ENCODE measurements around the gene IPP.
"Not testable (repeated sequence)": the region's sequence is repeated elsewhere in the genome, so short reads cannot be mapped to it uniquely, and the experiment has no call there.

IPP gene

GRCh38 chr1:45739137-45739536 lies 11.3 kb downstream of the IPP start:
- no peak for DNase-seq

DNA sequence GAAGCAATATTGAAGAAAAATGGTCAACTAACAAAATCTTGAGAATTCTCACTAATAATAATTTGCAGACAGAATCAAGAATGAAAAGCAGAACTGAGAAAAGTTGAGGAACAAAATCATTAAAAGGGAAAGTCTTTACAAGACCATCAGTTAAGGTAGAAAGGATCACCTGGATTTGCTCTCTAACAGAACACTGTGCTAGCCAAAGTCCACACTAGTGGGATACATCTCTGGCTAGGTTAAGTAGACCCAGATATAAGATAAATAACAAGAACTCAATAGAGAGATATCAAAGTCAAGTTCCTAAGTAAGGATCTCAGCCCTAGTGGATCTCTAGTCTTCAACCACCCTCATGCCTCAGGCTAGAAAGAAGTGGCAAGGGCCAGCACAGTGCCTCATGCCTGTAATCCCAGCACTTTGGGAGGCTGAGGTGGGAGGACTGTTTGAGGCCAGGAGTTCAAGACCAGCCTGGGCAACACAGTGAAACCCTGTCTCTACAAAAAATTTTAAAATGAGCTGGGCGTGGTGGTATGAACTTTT lies 19.6 kb downstream of the IPP start:
- no peak for DNase-seq

DNA sequence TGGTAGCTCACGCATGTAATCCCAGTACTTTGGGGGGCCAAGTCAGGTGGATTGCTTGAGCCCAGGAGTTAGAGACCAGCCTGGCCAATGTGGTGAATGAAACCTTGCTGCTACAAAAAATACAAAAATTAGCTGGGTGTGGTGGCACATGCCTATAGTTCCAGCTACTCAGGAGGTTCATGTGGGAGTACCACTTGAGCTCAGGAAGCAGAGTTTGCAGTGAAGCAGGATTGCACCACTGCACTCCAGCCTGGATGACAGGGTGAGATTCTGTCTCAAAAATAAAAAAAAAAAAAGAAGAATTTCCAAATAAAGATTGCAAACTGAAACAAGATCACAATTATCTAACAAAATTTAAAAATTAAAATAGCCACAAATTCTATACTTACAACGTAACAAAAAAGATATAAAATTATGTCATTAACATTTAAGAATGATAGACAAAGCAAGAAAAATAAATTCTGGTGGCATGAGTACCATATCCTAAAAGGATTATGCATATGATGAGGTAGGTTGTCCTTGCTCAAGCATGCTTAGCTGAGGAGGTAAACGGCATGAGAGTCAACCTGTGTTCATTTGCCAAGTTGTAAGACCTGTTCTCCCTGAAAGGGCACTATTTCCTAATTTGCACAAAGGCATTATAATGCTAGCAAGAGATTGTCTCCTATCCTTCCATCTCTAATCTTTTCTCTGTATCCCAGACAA lies 20.2 kb downstream of the IPP start:
- DNase-seq, result no peak

GRCh38 chr1:45726007-45726406 lies 24.4 kb downstream of the IPP start:
- DNase-seq, result not testable (repeated sequence)

DNA sequence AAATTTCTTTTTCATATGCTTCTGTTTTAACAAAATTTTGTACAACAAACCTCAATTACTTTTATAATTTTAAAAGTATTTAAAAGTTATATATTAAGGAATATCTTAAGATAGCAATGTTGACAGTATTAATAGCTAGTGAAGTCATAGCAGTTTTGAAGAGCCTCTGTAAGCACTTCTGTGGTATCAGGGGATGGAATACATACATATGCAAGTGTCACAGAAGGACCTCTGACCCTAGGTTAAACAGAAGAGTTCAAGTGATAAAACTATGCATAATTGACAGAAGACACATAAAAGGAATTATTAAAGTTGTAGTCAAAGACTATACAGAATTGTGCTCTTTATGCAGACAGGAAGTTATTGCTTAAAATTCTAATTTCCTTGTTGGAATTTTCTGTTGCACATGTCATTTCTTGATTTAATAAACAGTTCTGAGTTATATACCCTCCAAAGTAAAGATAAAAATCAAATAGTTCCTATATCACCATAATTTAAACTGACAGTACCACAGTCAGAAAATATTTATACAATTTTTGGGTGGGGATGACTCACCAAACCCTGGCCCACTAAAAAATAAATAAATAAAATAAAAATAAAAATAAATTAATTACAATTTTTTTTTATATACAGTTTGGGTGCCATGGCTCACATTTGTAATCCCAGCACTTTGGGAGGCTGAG lies 27.1 kb downstream of the IPP start:
- DNase-seq, result no peak

DNA sequence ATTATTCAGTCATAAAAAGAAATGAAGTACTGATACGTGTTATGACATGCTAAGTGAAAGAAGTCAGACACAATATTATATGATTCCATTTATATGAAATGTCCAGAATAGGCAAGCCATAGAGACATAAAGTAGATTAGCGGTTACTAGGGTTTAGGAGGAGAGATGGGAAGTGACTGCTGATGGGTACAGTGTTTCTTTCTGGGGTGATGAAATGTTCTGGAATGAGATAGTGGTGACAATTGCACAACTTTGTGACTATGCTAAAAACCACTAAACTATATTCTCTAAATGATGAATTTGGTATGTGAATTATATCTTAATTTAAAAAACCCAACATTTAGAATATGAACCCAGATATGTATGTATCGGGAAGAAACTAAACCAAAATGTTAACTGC lies 27.6 kb downstream of the IPP start:
- no peak for DNase-seq

GRCh38 chr1:45721207-45721606 lies 29.2 kb downstream of the IPP start:
- no peak for DNase-seq

GRCh38 chr1:45718289-45718688 lies 32.2 kb downstream of the IPP start:
- DNase-seq, result no peak

GRCh38 chr1:45717386-45717785 lies 33.1 kb downstream of the IPP start:
- DNase-seq, result not testable (repeated sequence)

DNA sequence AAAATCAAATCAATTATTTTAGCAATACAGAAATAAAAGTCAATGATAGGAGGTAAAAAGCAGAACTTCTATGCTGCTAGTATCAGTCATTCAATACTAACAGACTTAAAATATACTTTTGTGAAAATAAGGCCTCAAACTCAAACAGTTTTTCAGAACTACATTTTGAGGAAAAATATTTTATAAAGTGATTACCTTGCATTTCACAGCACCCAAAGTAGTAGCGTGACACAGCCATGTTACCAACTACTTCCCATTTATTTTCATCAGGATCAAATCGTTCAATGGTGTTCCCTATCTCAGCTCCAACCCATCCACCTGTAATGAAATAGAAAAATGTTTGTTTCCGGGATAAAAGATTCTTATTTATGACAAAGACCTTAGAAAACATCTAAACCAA lies 33.8 kb downstream of the IPP start:
- DNase-seq, result no peak

- no peak for DNase-seq
Observed at GRCh38 chr1:45713711-45714110, 36.7 kb downstream of the IPP start.

DNA sequence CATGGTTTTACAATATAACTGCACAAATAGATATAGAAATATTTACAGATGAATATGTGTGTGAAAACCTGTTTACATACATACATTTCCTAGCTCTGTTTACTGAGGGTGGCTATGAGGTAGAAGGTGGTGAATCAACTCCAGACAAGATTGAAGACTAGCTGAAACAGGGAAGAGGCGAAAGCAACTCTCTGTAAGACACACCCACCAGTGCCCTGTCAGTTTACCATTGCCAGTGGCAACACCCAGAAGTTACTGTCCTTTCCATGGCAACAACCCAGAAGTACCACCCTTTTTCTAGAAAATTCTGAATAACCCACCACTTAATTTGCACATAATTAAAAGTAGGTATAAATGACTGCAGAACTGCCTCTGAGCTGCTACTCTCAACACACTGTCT lies 45.8 kb downstream of the IPP start:
- no peak for DNase-seq

DNA sequence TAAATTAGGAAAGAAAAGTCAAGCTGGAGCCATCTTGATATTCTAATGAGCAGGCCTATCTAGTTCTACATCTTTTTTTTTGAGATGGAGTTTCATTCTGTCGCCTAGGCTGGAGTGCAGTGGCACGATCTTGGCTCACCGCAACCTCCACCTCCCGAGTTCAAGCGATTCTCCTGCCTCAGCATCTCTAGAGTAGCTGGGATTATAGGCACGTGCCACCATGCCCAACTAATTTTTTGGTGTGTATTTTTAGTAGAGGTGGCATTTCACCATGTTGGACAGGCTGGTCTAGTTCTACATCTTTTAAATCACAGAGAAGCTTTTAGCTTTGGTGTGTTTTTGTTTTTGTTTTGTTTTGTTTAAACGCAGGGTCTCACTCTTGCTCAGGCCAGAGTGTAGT lies 55.6 kb downstream of the IPP start:
- DNase-seq, result no peak

DNA sequence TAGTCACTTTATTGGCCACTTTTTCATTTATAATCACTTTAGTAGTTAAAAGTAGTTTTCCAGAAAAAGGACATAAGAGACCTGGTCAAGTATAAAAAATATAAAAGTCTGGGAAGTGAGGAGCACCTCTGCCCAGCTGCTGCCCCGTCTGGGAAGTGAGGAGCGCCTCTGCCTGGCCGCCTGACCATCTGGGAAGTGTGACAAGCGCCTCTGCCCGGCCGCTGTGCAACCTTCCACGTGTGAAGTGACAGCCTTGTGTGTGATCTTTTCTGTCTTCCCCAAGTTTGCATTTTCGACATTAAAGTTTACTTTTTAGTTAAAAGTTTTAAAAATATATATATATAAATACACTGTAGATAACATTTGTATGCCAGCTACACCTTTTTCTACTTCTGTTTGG lies 56.6 kb downstream of the IPP start:
- DNase-seq, result not testable (repeated sequence)

- peak; percentile 90 for DNase-seq
Observed at GRCh38 chr1:45687754-45688740, 62.4 kb downstream of the IPP start, which contains the start of gene TMEM69. TSS of gene TMEM69 (plus strand) at chr1:45688181. CDS start at chr1:45691069, 2,888 bp downstream.

DNA sequence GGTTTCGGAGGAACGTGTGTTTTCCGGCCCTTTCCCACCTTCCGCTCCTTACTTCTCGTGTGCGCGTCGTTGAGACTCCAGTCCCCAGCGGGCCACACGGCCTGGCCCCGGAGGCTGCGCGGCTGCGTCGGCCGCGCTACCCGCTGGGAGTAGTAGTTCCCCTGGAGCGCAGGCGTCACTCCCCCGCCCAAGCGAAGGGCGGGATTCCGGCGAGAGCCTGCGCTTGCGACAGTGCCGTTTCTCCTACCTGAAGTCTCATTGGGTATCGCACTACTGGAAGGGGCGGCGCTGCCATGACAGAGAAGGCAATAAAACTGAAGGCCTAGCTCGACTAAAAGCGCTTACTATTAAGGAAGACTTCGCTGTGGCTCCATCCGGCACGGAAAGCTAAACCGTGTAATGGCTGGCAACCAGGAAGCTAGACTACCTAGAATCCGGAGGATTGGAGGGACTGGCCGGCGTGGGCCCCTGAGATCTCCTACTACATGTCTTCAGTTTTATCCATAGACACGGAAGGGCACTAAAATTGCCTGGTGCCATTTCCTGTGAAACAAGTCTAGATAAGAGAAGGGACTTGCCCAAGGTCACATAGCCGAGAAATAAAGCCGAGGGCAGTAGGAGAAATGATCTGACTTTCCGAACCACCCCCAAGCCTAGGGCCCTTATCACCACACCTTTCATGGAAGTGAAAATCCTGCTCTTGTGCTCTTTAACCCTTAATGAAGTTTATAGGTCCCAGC lies 63.3 kb downstream of the IPP start:
- DNase-seq, result peak; percentile 99

DNA sequence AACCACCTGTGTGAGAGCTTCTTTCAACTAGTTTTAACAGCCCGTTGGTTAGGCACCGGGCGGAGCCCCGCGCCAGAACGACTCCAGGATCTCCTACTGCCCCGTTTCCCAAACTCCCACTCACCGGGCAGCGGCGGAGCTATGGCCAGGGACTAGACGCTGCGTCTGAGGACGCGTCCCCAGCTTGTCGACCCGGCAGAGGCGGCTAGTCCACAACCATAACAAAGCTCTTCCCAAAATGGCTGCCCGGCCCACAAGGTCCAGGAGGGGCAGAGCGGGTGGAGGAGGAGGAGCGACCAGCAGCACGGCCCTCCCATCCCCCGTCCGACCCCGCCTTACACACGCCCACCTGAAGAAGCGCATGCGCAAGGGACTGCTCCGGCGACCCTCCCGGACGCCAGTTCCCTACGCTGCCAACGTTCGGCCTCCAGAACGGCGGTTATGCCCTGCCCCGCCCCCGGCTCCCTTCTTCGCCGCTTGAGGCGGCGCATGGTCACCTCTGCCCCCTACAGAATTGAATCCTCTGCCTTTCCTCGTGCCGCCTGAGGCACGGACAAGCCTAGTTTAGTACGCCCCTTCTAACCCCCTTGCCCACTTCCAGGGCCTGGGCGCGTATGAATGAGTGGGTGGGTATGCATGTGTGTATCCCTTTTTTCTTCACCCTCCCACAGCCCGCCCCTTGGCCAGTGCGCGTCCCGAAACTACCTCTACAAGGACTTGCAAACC lies 64.0 kb downstream of the IPP start, which contains the start of gene GPBP1L1:
GPBP1L1 (minus strand) TSS at position 246 of the 726 bp plus-strand sequence. CDS start 27,446 bp downstream, outside the sequence.
- DNase-seq, result peak; percentile 99

DNA sequence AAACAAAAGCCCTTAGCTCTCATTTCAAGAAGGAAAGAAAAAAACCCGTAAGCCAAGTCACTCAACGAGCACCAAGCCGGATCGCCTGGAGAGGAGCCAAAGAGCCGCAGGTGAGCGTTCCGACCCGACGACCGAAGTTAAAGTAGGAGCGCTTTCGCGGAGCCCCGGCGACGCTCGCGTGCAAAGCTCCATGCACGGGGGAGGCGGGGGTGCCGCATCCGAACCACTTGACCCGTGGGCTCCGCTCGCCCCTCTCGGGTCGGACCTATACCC lies 64.5 kb downstream of the IPP start:
- DNase-seq, result peak; percentile 46

DNA sequence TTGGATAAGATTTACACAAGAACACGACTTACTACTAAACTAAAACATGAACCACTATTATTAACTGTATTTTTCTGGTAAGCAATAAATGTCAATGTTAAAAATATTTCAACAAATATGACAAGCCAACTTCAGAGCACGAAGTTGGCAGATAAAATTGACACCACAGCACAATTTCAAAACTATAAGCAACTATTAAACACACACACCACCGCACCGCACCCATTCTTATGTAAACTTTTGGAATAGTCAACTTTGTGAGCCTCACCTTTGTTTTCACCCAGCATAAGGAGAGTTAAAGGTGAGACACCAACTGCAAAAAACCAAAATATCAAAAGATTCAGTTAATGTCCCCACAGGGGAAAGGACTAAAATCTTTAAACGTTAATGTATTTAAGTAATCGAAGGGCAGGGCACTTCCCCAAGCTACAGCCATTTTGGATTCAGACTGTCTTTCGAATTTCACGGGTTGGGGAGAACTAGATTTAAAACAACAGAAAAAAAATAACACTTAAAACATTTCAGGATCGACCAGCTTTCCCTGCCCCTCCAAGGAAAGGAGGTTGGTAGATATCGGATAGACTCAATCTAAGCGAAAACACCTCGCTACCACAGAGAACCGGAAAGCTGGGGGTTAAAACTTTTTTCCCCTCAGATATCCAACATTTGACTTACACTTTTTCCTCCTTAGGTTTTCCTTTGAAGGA lies 65.0 kb downstream of the IPP start:
- no peak for DNase-seq

DNA sequence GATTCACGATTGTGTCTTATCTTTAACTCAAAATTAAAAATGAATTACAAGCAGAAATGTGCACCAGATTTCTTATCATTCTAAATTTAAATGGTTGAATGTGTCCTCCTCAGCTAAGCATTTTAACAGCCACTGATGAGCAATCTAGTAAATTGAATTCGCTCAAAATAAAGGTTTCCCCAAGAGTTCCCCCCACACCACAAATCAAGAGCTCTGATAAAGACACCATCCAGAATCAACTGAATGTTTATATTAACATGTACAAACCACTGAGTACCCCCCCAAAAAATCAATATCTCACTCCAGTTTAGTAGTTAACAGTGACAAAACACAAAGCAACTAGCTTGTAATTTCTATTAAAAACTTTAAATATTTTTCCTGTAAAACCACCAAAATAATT lies 66.1 kb downstream of the IPP start:
- no peak for DNase-seq

GRCh38 chr1:45682942-45683341 lies 67.5 kb downstream of the IPP start:
- no peak for DNase-seq

All from activated CD4-positive, alpha-beta T cell treated with anti-CD3 and anti-CD28 coated beads, Interleukin-2, amount 50 U/mL, for 16 hours (primary cell).